HG03097 (cell line): ENCODE measurements around the gene GRAP.

ENCODE experiments used
- ATAC-seq: cut with Tn5 transposase; IDR thresholded peaks from one replicate; pipeline ENCODE4 v1.9.1; 2021; ENCODE audit not compliant: unreplicated experiment, low FRiP score

GRAP gene

DNA sequence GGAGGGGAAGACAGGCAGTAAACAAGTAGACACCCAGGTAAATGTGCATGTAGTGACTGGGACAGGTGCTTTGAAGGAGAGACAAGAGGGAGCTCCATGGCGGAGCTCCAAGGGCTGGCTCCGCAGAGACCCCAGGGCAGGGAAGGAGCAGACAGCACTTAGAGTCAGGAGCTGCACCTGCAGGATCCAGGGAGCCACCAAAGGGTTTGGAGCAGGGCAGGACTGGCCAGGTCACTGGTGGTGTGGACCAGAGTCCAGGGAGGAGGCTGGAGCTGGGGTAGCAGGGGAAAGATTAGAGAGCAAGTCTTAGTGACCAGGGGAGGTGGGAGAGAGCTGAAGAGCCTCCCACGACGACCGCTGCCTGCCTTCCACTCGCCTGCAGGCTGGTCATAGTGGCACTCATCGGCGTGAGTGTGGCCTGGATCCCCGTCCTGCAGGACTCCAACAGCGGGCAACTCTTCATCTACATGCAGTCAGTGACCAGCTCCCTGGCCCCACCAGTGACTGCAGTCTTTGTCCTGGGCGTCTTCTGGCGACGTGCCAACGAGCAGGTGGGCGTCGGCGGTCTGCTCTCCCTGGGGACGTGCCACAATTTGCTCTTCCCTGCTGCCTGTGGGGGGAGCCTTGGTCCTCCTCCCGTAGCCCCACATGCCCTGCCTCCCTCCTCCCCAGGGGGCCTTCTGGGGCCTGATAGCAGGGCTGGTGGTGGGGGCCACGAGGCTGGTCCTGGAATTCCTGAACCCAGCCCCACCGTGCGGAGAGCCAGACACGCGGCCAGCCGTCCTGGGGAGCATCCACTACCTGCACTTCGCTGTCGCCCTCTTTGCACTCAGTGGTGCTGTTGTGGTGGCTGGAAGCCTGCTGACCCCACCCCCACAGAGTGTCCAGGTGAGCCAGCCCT lies 27.5 kb downstream of the GRAP start:
- no peak for ATAC-seq

DNA sequence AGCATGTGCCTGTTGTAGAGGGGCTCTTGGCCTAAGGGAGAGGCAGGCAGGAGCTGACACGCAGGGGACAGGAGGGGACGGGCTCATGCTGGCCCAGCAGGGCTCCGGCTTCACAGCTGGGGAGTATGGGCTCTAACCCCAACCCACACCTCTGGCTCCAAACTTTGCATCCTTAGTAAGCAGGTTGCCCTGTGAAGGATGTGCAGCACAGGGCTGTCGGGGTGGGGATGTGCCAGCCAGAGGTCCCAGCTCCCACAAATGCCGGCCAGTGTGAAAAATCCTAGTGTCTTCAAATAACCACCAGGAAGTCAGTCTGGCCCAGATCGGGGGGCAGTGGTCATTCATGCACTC lies 28.2 kb downstream of the GRAP start:
- no peak for ATAC-seq

DNA sequence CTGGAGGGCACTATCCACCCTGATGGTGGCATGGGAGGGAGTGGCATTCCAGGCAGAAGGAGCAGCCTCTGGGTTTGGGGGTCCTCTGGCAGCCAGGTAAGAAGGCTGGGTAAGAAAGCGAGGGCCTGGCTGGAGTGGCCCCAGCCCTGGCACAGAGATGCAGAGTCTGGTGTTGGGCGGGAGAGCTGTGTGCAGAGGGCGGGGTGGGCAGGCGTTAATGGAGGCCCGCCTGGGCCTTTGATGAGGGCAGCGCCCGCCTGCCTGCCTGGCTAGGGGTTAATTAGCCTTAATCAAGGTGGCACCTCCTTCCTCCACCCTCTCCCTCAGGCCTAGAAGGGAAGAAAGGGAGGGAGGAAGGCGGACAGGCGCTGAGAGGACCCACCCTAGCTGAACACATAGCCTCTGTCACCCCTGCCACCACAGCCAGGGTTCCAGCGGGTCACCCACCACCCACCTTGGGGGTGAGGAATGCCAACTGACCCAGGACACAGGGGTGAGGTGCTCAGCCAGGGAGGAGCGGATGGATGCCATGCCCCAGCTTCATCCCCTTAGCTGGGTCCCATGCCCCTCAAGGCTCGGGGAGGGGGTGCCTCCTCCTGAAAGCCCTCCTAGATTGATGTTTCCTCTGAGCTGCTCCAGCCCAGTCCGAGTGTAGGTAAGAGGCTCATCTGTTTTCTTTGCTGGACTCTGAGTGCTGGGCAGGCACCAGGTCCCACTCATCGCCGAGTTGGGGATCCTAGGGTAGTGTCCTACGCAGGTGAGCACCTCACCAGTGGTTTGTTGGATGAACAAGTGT lies 28.8 kb downstream of the GRAP start:
- no peak for ATAC-seq

DNA sequence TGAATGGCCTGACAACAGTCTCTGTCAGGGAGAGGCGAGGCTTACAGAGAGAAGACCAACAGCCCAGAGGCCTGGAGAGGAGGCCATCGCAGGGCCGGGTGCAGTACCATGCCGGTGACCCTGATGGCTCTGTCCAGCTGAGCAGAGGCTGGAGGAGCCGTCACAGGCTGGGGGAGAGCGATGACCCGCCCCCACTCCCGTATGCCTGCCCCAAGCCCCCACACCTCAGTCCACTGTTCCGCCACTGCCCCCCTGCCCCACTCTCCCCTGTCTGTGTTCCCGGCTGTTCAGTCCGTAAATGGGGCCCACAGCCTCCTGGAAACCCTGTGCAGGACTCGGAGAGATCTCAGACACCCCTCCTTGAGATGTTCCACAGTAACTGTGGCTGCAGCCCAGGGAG lies 29.4 kb downstream of the GRAP start:
- ATAC-seq: no peak

DNA sequence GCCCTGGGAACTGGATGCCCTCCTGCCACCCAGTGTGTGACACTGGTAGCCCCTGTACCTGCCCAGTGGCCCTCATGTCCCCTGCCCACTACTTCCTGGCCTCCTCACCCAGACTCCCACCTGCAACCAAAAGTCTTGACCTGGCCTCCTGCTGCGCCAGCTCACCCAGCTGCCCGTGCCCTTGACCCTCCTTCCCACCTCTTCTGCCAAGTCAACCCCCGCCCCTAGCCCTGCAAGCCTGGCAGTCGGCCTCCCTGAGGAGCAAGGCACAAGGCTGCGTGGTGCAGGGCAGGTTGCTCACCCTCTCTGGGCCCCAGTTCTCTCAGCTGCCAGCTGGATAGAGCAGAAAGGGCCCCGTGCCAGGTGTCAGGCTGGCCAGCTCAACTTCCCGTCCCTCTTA lies 29.9 kb downstream of the GRAP start:
- ATAC-seq: no peak

DNA sequence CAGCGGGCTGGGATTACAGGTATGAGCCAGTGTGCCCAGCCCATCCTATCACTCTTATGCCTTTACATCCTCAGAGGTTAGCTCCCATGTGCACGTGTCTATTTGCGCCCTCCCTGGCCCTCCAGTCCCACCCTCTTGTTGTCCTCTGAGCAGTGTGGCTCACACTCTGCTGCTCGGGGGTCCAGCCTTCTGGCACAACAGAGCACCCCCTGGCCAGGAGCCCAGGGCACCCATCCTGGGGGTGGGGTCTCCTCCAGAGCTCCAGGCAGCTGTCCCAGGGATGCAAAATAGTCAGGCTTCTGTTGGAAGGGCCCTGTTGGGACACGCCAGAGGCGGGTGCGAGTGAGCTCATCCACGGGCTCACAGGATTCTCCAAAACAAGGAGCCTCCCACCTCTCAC lies 30.5 kb downstream of the GRAP start:
- ATAC-seq: no peak

DNA sequence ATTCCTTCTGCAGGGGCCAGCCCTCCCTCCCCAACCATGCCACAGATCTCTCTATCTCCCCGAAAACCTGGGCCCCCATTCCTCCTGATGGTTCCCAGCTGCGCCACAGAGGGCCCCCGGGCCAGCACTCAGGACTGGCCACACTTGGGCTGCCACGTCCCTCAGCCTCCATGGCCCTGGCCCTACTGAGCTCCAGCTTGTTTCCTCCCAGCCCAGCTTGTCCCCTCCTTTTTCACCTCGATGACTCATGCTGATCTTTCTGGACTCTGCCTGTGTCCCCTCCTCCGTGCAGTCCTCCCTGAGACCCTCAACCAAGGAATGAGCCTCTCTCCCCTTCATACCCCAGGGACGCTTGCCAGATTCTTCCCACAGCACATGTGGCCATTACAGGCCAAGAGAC lies 31.3 kb downstream of the GRAP start:
- no peak for ATAC-seq

DNA sequence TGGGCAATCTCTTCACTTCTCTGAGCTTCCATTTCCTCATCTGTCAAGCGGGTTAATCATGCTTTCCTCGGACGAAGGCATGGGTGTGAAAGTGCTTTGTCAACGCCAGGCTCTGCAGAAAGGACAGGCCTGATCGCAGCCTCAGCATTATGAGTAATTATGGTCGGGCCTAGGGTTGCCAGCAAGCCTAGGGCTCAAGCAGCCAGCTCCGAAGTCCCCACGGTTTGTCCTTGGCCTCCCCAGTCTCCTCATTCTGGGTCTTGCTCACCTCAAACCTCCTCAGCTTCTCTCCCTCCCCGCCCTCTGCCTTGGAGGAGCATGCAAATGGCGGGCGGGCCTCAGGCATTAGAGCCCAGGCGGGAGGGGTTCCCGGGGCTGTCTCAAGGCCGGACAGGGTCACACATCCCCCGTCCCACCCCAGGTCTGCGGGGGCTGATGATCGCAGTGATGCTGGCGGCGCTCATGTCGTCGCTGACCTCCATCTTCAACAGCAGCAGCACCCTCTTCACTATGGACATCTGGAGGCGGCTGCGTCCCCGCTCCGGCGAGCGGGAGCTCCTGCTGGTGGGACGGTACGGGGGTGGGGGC lies 32.0 kb downstream of the GRAP start:
- no peak for ATAC-seq

DNA sequence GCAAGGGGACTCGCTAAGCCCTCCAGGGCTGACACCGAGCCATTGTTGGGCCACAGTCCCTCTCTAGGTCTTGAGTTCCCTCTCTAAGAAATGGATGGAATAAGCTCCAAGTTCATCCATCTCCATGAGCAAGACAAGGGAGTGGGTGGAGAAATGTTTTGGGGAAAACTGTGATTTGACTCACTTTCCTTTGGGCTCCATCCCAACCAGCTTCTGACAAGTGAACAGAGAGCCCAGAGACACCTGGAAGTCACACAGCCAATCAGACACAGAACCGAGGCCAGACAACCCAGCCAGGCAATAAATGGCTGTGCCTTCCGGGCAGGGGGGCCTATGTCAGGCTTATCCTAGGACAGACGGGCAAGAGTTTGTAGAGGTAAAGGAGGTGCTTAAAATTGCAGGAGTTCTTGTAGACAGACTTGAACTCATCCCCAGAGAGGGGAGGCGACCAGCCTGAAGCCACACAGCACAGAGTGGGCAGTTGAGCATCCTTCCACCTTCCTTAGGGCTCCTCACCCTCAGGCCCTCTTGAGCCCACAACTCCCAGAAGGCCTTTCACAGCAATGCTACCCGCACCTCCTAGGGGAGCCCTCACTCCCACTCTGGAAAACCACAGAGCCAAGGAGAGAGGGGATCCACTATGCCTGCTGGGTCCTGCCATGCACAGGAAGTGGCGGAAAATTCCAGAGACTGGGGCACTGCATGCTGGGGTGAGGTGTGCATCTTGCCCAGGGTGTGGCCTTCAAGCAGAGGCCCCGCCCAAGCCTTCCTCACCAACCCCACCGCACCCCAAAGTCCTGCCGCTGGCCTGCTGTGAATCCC lies 32.7 kb downstream of the GRAP start:
- ATAC-seq: no peak

DNA sequence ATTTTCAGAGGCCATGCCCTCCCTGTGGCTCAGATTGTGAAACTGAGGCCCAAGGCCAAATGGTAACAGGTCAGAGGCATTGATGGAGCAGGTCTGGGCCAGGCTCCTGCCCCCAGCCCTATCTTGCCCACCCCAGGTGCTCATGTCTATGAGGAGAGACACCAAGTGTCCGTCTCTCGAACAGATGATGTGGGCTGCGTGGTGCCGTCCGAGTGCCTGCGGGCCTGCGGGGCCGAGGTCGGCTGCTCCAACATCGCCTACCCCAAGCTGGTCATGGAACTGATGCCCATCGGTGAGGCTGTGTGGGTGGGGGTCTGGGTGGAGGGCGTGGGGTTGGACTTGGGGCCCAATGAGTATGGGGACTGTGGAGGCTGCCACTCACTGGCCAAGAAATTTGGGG lies 33.5 kb downstream of the GRAP start:
- ATAC-seq: no peak

DNA sequence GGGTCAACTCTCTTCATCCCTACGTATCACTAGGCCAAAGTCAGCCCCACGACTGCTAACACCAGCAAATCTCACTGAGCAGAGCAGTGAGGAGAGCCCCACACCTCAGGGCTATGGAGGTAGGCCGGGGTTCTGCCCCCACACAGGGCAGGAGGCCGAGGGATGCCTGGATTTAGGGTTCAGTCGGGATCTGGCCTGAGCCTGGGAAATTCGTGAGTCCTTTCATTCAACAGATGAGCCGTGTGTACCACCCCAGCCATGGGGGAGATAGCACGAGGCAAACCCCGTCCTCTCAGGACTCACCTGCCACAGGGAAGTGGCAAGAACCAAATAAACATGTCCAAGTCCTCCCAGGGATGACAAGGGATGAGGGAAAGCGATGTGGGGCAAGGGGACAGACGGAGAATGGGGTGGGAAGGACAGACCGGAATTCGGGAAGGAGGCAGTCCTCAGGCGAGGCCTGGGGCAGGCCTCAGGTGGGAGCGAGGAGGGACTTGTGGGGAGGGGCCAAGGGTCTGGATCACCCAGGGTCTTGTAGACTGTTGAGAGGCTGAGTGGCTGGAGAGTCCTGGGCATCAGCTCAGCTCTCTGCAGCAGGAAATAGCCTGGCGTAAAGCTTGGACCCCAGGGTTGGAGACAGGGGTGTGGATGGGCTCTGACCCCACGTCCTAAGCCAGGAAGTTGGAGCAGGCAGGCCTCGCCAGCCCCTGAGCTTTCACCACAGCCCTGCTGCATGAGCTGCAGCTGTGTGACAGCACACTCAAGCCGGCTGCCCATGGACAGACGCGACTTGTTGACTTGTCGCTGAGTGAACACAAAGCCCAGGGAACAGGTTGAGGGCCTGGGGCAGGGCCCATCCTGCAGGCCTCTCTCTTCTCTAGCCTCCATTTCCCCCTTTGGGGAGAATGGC lies 34.3 kb downstream of the GRAP start:
- ATAC-seq: no peak

DNA sequence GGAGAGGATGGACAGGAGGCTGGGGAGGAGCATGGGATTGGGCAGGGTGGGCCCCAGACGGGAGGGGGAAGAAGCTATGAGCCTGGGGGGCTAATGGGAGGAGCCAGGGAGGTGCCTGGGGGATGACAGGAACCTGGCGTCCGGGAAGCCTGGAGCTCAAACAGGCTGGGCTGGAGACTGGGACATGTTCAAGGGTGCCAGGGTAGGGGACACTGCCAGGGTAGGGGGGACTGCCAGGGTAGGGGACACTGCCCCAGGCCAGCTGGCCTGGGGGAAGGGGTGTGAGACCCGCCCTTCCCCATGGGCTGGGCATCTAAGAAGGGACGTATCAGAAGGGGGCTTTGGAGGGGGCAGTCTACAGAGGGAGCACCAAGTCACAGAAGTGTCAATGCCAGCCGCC lies 35.2 kb downstream of the GRAP start:
- ATAC-seq: no peak

DNA sequence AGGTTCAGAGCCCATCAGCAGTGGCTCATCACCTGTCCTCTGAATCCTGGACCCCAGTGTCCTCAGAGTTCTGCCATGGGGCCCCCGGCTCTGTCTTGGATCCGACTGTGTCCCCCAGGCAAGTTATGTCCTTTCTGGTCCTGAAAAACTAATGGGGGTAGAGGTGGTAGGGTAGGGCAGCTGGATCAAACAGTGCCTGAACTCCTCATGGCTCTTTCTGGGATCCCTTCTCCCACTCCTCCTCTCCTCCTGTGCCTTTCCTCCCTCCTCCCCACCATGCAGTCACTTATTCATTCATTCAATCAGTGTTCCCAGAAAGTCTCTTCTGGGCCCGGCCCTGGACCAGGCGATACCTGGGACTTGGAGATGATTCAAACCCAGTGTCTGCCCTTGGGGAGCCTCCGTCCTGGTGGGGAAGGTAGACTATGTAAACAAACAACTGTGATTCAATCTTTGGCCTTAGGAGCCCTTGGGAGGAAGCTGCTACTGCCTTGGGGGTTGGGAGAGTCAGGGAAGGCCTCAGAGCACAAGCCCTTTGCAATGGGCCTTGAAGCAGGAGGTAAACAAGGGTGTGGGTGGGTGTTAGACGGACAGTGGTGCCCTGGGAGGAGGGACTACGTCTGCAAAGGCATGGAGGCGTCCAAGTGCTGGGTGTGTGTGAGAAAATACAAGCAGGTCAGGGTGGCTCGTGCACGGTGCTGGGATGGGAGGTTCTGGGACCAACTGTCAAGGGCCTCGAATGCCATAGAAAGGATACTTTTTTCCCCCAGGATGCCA lies 35.8 kb downstream of the GRAP start:
- no peak for ATAC-seq

DNA sequence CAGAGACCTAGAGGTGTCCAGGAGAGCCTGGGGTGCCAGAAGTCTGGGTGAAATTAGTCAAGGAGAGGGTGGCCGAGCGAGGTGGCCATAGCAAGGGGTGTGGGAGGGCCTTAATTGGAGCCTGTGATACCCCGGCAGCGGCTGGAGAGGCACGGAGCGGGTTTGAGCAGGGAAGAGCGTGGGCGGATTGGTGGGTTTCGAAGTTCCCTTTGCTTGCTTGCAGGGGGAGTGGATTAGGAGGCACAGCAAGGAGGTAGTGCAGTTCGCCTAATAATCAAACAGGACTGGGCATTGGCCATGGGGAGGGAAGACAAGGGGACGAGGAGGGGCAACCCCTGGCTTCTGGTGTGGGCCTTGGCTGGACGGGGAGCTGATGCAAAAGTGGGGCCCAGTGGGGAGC lies 36.8 kb downstream of the GRAP start:
- ATAC-seq: no peak

DNA sequence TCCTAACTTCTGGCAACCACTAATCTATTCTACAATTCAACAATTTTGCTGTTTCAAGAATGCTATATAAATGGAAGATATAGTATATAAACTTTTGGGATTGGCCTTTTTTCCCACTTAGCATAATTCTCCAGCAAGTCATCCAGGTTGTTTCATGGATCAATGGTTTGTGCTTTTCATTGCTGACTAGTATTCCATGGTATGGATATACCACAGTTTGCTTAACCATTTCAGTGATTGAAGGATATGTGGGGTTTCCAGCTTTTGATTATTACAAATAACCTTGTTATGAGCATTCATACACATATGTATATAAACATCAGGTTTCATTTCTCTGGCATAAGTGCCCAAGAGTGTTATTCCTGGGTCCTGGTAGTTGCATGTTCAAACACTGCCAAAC lies 40.1 kb downstream of the GRAP start:
- ATAC-seq: no peak

DNA sequence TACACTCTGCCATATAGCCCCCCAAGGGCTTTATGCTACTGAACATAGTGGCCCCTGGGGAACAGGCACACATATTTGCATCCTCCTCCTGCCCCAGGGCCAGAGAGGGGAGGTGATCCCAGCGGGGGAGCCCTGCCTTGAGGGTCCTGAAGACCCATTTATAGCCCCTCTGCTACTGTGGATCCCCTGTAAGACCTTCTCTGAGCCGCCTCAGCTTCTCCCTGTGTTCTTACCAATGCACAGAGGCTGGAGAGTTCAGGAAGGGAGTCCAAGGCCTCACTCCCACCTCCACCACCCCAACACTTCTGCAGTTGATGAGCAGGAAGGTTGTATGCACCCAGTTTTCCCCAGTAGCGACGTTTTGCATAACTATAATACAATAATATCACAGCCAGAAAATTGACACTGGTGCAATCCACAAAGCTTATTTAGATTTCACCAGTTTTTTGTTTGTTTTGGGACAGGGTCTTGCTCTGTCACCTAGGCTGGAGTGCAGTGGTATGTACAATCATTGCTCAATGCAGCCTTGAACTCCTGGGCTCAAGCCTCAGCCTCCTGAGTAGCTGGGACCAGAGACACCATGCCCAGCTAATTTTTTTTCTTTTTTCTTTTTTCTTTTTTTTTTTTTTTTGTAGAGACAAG lies 40.8 kb downstream of the GRAP start:
- ATAC-seq: no peak

DNA sequence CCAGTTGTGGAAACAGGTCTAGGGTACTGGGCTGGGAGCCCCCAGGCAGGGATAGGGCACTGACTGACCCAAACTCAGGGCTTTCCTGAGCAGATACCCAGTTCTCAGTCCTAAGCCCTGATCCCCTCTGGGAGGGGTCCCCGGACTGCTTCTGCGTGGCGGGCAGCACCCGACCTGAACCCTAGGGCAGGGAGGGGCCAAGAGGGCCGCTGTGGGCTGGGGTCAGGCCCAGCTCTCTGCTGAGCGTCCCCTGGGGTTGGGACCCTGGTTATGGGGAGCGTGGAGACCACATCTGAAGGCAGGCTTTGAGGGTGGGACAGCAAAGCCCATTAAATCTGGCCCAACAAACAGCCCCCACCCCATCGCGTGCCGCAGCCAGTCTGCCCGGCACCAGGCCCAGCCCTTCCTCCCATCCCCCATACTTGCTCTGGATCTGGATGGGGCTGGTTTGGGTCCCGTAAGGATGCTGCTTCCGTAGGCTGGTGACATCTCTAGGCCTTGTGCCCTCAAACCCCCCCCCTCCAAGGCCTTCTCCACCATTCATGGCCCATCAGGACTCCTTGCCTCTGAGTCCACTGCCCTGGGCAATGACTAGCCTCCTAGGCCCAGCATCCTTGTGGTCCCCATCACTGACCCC lies 41.5 kb downstream of the GRAP start:
- ATAC-seq: no peak
